NK-92 (cell line): ENCODE measurements around the gene PLAAT4.
"Not testable (repeated sequence)": the region's sequence is repeated elsewhere in the genome, so short reads cannot be mapped to it uniquely, and the experiment has no call there.

Experiments
- DNase-seq: peaks from one replicate; lab custom pipeline; 2025; ENCODE audit not compliant: unreplicated experiment; lab: John Stamatoyannopoulos, UW

The PLAAT4 gene

DNA sequence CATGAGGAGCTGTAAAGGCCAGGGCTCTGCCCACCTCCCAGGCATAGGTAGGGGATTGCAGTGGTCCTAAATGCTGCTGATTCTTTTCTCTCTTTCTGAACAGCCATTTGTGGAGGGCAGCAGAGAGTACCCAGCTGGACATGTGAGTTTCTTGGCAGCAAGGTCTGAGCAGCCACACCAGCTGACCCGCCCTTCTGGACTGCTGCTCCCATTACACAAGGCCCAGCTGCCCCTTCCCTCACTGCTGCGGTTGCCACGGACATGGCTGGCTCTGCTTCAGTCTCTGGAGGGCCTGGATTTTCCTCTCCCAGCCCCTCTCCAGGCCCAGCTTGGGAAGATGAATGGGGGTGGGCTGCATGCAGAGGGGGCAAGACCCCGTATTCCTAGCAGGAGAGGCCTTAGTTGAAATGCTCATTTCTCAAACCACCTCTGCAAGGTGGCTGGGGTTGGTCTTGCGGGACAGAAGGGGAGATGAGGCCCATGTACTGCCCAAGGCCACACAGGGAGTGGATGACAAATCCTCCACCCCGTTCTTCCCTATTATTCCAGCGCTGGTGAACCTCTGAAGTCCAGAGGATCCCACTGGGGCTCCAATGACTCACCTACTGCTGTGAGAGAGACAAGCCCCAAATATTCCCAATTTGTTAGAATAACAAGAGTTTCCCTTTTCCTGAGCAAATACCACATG lies 26.1 kb upstream of the PLAAT4 start:
- DNase-seq, result no peak

DNA sequence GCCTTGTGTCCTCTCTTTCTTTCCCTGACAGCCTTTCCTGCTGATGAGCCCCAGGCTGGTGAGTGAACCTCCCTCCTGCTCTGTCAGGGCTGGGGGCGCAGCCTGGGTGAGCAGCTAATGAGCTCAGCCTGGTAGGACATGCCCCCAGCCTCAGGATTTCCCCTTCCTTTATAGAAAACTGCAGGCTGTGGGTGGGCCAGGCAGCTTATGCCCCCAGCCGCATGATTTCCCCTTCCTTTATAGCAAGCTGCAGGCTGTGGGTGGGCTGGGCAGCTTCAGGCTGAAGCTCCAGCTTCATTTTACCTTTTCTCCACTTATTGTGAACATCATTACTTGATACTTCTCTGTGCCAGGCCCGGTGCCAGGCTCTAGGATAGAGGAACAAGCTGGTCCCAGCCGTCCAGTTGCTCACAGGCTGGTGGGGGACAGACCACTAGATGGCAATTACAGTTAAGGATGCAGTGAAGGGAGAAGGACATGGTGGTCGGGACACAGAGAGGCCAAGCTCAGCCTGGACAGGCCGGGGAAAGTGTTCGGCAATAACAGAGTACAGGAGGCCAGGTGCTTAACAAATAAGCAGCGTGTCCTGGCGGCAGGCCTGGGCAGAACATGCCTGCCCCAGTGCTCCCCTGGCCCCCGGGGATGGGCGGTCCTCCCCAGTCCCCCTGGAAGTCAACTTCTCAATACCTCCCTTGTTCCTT lies 25.4 kb upstream of the PLAAT4 start:
- no peak for DNase-seq

DNA sequence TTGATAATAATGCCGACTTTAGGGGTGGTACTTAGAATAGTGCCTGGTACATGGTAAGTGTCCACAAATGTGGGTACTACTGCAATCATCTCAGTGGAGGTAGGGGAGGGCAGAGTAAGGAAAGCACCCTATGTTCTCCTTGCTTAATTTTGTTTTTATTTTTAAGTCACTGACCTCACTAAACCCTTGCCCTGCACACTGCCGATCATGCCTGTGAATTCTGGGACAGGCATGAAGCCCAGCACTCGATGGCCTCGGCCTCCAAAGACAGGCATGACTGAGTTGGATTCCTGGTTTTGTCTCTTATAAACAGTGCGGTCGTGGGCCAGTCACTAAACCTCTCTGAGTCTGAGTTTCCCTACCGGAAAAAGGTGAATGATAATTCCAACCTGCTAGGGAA lies 23.8 kb upstream of the PLAAT4 start:
- DNase-seq, result no peak

DNA sequence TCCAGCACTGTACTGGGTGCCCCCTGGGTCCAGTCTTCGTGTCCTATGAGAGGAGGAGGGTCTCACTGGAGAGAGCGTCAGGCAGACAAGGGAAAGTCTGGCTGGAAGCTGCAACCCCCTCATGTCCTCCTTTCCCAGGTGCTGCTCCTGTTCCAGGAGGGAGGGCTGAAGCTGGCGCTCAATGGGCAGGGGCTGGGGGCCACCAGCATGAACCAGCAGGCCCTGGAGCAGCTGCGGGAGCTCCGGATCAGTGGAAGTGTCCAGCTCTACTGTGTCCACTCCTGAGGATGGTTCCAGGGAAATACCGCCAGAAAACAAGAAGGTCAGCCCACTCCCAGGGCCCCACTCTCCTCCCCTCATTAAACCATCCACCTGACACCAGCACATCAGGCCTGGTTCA lies 20.5 kb upstream of the PLAAT4 start:
- no peak for DNase-seq

DNA sequence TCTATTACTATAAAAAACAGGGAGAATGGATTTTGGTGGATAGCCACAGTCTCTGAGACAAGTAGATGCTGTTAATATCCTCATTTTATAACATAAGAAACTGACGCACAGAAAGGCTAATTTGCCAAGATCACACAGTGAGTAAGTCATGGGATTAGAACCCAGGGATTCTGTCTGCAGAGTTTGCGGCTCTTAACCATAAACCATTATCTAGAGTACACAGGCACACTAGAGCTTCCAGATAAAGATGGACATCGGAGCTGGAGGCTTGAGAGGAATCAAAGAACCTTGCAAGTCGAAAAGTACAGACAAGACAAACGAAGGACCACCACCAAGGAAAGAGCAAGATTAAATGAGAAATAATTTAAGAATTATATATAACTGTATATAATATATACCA lies 19.5 kb upstream of the PLAAT4 start:
- no peak for DNase-seq

DNA sequence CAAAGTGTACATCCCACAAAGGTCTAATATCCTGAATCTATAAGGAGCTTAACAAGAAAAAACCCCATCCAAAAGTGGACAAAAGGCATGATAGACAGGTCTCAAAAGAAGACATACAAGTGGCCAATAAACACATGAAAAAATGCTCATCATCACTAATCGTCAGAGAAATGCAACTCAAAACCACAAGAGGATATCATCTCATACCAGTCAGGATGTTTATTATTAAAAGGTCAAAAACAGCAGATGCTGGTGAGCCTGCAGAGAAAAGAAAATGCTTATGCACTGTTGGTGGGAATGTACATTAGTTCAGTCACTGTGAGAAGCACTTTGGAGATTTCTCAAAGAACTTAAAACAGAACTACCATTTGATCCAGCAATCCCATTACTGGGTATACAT lies 18.1 kb upstream of the PLAAT4 start:
- no peak for DNase-seq

DNA sequence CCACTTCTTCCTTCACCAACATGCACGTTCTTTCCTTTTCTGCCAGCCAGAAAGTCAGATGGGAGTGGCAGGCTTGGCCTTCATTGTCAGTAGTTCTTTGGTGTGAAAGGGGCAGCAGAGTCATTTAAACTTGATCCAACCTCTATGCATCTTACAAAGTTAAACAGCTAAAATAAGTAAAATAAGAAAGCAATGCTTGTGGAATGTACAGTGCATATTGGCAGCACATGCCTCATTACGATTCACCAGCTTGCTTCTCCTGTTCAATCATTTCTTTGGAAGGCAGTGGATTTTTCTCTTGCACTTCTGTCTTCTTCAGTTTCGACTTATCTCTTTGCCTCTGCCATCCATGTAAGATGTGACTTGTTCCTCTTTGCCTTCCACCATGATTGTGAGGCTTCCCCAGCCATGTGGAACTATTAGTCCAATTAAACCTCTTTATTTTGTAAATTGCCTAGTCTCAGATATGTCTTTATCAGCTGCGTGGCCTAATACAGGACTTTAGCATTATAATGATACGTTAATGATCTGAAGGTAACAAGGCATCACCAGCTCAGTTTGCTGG lies 15.9 kb upstream of the PLAAT4 start:
- no peak for DNase-seq

DNA sequence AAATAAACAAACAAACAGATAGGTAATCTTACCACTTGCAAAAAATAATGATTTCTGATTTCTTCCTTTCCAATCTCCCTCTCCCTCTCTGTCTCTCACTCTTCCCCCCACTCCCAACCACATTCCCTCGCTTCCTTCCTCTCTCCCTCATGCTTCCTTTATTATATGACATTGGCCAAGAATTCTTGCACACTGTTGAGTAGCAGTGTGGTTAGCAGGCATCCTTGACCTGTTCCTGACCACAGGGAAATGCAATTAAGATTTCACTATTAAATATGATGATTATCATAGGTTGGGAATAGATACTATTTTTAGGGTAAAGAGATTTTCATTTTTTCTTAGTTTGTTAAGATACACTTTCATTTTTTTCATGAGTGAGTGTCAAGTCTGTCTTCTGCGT lies 14.7 kb upstream of the PLAAT4 start:
- no peak for DNase-seq

DNA sequence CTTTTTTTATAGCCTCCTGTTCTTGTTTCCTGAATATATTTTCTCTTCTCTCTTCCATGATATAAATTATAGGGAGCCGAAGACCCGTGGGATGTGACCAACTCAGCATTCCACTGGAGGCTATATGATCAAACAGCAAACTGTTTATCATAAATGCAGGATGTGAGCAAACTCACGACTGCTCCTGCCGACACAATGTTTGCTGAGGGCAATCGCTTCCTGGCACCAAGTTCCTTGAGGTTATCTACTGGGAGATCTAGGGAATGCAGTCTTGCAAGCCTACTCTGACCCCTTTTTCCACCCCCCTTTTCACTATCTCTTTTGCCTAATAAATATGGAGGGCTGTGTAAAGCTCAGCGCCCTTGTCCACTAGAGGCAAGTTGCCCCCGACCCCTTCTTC lies 13.5 kb upstream of the PLAAT4 start:
- DNase-seq, result no peak

DNA sequence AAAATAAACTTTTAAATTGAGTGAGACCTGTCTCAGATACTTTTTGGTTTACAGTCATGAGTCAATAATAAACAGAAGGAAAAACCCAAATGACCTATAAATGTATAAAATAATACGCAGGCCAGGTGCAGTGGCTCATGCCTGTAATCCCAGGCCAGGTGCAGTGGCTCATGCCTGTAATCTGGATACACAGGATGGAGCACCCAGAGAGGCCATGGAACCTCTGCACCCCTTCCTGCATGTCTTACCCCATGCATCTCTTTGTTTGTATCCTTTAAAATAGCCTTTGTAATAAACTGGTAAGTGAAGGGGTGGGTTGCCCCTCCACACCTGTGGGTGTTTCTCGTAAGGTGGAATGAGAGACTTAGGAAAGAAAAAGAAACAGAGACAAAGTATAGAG lies 8.9 kb upstream of the PLAAT4 start:
- no peak for DNase-seq

DNA sequence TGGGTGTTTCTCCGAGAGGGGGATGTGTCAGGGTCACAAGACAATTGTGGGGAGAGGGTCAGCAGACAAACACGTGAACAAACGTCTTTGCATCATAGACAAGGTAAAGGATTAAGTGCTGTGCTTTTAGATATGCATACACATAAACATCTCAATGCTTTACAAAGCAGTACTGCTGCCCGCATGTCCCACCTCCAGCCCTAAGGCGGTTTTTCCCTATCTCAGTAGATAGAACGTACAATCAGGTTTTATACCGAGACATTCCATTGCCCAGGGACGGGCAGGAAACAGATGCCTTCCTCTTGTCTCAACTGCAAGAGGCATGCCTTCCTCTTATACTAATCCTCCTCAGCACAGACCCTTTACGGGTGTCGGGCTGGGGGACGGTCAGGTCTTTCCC lies 8.5 kb upstream of the PLAAT4 start:
- DNase-seq, result not testable (repeated sequence)

DNA sequence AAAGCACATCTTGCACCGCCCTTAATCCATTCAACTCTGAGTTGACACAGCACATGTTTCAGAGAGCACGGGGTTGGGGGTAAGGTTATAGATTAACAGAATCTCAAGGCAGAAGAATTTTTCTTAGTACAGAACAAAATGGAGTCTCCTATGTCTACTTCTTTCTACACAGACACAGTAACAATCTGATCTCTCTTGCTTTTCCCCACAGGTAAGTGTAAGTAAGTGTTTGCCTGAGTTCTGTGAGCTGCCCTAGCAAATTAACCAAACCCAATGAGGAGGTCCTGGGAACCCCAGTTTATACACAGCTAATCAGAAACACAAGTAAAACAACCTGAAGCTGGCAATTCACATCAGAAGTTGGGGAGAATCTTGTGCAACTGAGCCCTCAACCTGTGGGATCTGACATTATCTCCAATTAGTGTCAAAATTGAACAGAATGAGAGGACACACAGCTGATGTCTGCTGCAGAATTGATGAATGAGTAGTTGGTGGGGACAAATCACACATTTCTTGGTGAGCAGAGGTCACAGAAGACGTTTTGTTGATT lies 7.8 kb upstream of the PLAAT4 start:
- not testable (repeated sequence) for DNase-seq

DNA sequence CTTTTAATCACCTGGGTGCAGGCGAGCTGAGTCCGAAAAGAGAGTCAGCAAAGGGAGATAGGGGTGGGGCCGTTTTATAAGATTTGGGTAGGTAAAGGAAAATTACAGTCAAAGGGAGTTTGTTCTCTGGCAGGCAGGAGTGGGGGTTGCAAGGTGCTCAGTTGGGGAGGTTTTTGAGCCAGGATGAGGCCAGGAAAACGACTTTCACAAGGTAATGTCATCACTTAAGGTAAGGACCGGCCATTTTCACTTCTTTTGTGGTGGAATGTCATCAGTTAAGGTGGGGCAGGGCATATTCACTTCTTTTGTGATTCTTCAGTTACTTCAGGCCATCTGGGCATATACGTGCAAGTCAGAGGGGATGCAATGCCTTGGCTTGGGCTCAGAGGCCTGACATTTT lies 7.2 kb upstream of the PLAAT4 start:
- not testable (repeated sequence) for DNase-seq

DNA sequence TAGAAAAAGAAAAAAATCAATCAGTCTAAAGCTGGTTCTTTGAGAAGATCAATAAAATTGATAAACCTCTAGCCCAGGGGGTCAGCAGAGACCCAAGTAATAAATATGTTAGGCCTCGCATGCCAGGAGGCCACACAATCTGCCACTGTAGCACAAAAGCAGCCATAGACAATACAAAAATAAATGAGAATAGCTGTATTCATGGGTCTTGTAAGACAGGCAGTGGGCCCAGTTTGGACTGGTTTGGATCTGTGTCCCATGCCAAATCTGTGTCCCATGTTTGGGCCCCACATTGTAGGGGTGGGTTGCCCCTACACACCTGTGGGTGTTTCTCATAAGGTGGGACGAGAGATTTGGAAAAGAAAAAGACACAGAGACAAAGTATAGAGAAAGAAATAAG lies 6.6 kb upstream of the PLAAT4 start:
- no peak for DNase-seq

DNA sequence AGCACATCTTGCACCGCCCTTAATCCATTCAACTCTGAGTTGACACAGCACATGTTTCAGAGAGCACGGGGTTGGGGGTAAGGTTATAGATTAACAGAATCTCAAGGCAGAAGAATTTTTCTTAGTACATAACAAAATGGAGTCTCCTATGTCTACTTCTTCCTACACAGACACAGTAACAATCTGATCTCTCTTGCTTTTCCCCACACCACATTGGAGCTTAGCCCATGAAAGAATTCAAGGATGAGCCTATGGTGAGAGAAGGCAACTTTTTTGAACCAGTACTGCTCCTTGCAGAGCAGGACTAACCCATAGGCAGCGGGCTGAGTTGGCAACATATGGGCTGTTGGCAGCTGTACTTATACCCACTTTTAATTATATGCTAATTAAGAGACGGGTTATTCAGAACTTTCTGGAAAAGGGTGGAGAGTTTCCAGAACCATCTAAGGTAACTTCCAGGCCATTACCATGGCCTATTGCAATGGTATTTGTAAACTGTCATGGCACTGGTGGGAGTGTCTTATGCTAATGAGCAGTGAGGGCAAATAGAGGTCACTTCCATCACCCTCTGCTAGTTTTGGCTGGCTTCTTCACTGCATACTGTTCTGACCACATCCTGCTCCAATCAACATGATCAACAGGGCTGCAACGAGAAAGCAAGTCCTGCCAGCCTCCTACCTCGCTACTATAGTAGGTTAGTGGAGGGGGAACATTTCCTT lies 5.4 kb upstream of the PLAAT4 start:
- not testable (repeated sequence) for DNase-seq

DNA sequence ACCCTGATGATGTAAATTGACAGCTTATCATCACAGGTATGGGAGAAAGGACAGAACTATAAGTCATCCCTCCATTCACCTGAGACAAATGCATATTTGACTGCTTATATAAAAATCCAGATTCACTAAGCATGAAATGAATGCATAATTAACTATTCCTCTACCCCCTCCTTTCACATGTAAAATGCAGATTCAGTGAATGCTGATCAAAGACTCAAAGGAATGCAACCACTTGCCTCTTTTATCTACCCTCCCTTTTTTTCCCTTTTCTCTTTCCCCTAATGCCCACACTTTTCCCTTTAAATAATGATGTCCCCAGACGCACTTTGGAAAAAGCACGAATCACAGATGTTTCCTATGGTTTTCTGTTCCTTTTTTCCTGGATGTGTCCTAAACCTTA lies 4.5 kb upstream of the PLAAT4 start:
- no peak for DNase-seq

DNA sequence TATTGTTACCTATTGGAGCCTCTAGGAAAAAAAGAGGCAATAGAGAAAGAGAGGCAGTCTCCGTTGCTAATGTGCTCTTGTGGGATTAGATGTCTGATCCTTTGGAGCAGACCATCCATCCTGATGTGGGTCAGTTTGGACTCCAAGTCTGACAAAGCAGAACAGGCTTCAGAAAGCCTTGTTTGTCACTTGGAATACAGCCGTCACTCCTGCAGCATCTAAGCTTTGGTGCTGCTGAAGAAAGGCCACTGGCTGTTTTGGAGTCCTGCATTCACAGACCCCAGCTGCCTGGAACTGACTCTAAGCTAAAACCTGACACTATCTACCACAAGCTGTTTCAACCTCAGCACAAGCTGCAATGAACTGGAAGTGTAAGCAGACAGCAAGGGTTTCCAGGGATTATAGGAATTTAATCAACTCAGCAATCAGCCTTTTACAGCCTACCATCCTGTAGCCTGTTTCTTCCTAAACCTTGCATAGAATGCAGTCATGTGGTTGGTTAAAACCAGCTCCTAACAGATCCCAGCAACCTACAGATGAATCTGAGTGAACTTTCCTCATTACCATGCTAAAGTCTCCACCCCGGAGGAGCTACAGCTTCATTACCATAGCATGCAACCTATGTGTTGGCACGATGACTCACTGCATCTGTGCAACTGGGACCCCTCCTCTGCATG lies 3.7 kb upstream of the PLAAT4 start:
- no peak for DNase-seq

DNA sequence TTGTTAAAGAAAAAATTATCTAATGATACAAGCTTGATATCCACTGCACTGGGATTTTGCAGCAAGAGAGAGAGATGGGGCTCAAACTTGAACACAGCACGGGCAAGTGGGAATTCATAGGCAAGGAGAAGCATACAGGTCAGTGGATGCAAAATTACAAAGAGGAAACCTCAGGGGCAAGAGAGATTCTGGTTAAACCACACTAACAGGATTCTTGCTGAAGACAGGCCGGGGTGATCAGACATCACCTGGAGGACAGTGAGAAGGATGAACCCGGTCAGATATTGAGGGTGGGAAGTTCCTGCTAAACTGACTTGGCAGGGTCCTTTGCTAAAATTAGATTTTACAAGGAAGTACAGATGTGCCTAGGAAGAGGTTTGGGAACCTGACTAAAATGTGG lies 2.5 kb upstream of the PLAAT4 start:
- DNase-seq, result no peak

DNA sequence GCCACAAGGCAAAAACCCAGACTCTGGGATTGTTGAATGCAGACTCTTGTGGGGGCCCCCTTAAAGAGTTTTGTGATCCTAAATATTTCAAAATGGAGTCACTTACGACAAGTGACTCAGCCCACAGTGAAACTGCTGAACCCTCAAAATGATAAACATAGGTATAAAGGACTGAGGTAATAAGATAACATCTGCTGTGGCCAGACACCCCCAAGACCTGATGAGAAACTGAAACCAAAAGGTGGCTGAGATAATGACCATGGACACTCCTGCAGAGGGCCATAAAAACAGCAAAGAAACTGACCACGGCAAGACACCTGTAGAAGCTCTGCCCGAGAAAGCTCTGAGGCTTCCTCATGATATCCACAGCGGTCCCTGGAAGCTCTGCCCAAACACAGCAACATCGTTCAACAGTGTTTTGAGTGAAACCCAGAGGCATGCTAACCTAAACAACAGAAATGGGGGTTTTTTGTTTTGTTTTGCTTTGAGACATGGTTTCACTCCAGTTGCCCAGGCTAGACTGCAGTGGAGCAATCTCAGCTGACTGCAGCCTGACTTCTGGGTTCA lies 1.6 kb upstream of the PLAAT4 start:
- no peak for DNase-seq

DNA sequence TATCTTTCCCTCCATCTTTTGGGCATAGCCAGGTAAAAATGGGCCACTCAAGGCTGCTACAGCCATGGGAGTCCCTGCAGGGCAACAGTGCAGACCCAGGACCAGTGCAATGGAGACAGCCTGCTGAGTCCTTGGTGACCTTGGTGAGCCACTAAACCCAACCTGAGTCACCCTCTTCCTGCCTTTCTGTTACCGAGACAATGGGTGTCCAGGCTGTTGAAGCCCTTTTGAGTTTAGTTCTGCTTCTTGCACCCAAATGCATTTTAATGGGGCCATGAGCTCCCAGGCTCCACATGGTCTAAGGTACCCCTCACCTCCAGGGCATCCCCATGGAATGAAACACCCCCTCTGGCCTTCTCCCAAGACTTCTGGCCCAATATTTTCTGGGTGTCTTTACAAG lies 874 bp upstream of the PLAAT4 start:
- no peak for DNase-seq
